ELF-1 (cell line): ENCODE measurements around the gene BCL7B.
"Not testable (repeated sequence)": the region's sequence is repeated elsewhere in the genome, so short reads cannot be mapped to it uniquely, and the experiment has no call there.

Experiments used
- DNase-seq: peaks from one replicate; pipeline ENCODE4 v3.0.0-alpha.2; 2016; ENCODE audit warnings: low read depth, low spot score

Gene BCL7B

DNA sequence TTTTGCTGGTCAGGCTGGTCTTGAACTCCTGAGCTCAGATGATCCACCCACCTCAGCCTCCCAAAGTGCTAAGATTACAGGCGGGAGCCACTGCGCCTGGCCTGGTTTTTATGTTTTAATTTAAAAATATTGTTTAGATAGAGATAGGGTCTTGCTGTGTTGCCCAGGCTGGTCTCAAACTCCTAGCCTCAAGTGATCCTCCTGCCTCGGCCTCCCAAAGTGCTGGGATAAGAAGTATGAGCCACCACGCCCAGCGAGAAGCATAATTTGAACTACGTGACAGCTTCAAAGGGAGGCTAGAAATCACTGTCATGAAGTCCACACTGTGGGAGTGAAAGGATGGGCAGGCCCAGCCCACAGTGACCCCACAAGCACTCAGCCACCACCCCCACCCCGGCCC is 21.6 kb downstream of the BCL7B start:
- not testable (repeated sequence) for DNase-seq

DNA sequence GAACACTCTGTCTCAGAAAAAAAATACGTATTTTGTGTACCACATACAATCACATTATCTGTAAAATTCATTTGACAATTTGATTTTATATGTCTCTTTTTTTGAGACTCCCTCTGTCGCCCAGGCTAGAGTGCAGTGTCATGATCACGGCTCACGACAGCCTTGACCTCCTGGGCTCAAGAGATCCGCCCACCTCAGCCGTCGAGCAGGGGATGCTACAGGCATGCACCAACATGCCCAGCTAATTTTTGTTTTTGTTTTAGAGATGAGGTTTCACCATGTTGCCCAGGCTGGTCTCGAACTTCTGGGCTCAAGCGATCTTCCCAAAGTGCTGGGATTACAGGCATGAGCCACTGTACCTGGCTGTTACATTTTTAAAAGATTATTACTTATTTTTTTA is 23.7 kb downstream of the BCL7B start:
- DNase-seq: no peak

DNA sequence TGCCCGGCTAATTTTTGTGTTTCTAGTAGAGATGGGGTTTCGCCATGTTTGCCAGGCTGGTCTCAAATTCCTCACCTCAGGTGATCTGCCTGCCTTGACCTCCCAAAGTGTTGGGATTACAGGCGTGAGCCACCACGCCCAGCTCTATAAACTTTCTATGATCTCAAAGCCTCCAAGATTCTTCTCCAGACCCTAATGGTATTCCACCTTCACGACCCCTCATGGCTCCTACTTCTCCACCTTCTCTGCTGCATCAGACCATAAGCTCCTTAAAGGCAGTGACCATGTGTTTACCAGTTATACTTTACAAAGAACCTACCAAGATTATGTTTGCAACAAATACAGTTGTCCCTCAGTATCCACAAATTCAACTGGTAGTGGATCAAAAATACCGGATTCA is 25.3 kb downstream of the BCL7B start:
- no peak for DNase-seq

- DNase-seq: no peak
Measured at GRCh38 chr7:73530800-73531199, 26.7 kb downstream of the BCL7B start.

- DNase-seq: peak; percentile 74
Measured at GRCh38 chr7:73526896-73527821, 30.3 kb downstream of the BCL7B start.

DNA sequence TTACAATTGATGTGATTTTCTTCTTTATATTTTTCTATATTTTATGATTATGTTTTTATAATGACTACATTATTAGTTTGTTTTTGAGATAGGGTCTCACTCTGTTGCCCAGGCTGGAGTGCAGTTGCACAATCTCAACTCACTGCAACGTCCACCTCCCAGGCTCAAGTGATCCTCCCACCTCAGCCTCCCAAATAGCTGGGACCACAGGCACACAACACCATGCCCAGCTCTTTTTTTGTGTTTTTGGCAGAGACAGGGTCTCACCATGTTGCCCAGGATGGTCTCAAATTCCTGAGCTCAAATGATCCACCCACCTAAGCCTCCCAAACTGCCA is 31.4 kb downstream of the BCL7B start:
- not testable (repeated sequence) for DNase-seq

GRCh38 chr7:73522105-73522872 is 35.2 kb downstream of the BCL7B start, which contains the start of gene BAZ1B:
TSS of gene BAZ1B (minus strand) at chr7:73522293. CDS start at chr7:73521933, 360 bp downstream.
- peak; percentile 99 for DNase-seq

- peak; percentile 54 for DNase-seq
Measured at GRCh38 chr7:73521636-73522104, 35.8 kb downstream of the BCL7B start.

DNA sequence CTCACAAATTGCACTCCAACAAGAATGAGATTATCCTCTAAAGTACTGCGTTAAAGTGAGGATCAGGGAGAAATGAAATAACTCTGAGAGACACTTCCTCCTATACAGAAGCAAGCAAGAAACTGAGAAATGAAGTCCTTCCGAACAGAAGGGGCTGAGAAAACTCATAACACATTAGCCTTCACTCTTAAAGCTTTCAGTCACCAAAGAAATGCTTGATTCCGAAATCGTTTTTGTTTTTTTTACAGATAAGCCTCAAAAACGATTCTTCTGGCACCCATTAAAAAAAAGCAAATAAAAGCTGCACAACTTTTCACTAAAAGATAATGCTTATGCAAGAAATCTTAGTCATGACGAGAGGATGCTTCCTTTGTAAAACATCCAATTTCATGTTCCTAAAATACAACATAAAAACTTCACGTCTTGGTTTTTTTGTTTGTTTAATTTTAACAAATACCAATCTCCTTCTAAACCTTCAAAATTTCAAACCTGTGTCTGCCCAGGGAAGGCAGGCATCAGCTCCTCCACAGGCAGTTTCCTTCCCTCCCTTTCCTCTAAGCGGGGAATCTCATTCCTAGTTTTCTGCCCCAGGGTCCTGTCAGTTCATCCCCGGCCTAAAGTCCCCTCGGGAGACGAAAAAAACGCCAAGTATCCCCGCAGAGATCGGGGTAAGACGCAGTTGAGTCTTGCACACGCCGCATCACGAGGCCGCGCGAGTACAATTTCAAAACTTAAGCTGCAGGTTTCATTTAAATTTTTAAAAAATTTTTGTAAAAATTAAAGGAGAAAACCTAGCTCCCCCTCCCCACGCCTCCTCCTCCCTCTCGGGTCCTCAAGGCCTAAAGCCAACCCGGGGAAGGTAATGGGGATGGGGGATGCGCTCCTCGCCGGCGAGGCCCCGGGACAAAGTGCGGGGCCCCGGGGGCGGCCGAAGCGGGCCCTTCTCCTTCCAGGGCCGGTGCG is 36.5 kb downstream of the BCL7B start:
- peak; percentile 58 for DNase-seq

GRCh38 chr7:73519867-73520672 is 37.4 kb downstream of the BCL7B start:
- DNase-seq: peak; percentile 44

GRCh38 chr7:73518470-73518869 is 39.0 kb downstream of the BCL7B start:
- no peak for DNase-seq

GRCh38 chr7:73517241-73517995 is 40.1 kb downstream of the BCL7B start:
- no peak for DNase-seq

- peak; percentile 9 for DNase-seq
Measured at GRCh38 chr7:73515178-73515577, 42.3 kb downstream of the BCL7B start.

- DNase-seq: no peak
Measured at GRCh38 chr7:73512018-73512780, 45.3 kb downstream of the BCL7B start.

DNA sequence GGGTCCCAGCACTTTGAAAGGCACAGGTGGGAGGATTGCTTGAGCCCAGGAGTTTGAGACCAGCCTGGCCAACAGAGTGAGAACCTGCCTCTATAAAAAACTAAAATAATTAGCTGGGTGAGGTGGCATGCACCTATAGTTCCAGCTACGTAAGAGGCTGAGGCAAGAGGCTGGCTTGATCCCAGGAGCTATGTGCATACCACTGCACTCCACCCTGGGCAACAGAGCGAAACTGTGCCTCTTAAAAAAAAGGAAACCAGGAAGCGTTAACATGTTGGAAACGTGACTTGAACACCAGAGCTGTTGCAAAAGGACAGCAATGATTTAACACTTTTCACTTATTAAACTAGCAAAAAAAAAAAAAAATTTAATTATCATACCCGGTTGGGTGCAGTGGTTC is 48.0 kb downstream of the BCL7B start:
- DNase-seq: no peak

- no peak for DNase-seq
Measured at GRCh38 chr7:73507556-73507955, 49.9 kb downstream of the BCL7B start.

GRCh38 chr7:73504920-73505319 is 52.6 kb downstream of the BCL7B start:
- no peak for DNase-seq

DNA sequence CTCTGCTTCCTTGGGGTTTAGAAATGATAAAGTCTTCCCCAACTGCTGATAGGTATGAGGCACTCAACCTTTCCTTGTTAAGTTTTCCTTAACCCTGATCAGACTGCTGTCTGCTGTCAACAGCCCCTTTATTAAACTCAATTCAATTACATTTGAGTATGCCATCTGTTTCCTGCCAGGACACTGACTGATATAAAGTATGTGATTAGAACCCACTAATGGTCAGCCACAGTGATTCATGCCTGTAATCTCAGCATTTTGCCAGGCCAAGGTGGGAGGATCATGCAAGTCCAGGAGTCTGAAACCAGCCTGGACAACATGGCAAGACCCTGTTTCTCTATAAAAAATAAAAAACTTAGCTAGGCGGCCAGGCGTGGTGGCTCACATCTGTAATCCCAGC is 53.5 kb downstream of the BCL7B start:
- no peak for DNase-seq

DNA sequence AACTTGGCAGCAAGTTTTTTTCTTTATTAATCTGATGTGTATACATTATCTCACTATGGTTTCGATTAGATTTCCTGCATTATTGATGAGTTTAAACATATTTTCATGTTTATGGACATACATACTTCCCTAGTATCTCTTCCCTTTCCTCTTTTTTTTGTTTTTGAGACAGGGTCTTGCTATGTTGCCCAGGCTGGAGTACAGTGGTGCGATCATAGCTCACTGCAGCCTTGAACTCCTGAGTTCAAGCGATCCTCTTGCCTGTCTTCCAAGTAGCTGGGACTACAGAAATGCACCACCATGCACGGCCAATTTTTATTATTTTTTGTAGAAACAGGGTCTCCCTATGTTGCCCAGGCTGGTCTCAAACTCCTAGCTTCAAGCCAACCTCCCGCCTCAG is 54.3 kb downstream of the BCL7B start:
- no peak for DNase-seq
